HG03565 (cell line): ENCODE results near the gene PRLR.

ENCODE experiments used
- ATAC-seq: cut with Tn5 transposase; IDR thresholded peaks from one replicate; pipeline ENCODE4 v1.9.1; 2021; ENCODE audit warnings: mild to moderate bottlenecking, moderate library complexity; ENCODE audit not compliant: unreplicated experiment

The PRLR gene

GRCh38 chr5:35091704-35092103, 138.6 kb downstream of the PRLR start:
- no peak for ATAC-seq

GRCh38 chr5:35089334-35090314, 140.7 kb downstream of the PRLR start:
- no peak for ATAC-seq

GRCh38 chr5:35087991-35088390, 142.3 kb downstream of the PRLR start:
- no peak for ATAC-seq

- ATAC-seq, result no peak
Measured at GRCh38 chr5:35083150-35083549, 147.1 kb downstream of the PRLR start.

GRCh38 chr5:35082530-35082929, 147.8 kb downstream of the PRLR start:
- ATAC-seq, result no peak

GRCh38 chr5:35081134-35081533, 149.2 kb downstream of the PRLR start:
- ATAC-seq, result no peak

GRCh38 chr5:35073160-35073559, 157.1 kb downstream of the PRLR start:
- ATAC-seq, result no peak

GRCh38 chr5:35069188-35069587, 161.1 kb downstream of the PRLR start:
- no peak for ATAC-seq

GRCh38 chr5:35067985-35068384, 162.3 kb downstream of the PRLR start:
- ATAC-seq, result no peak

GRCh38 chr5:35066260-35066795, 164.0 kb downstream of the PRLR start:
- ATAC-seq, result no peak

GRCh38 chr5:35063414-35063813, 166.9 kb downstream of the PRLR start:
- ATAC-seq, result no peak

GRCh38 chr5:35061211-35061770, 169.0 kb downstream of the PRLR start:
- no peak for ATAC-seq

- no peak for ATAC-seq
Measured at GRCh38 chr5:35060236-35060635, 170.1 kb downstream of the PRLR start.

GRCh38 chr5:35059251-35059650, 171.0 kb downstream of the PRLR start:
- ATAC-seq, result no peak

GRCh38 chr5:35058374-35058788, 171.9 kb downstream of the PRLR start:
- ATAC-seq, result peak; percentile 87

GRCh38 chr5:35056686-35057085, 173.6 kb downstream of the PRLR start:
- ATAC-seq, result no peak

- no peak for ATAC-seq
Measured at GRCh38 chr5:35052838-35053237, 177.4 kb downstream of the PRLR start.

- no peak for ATAC-seq
Measured at GRCh38 chr5:35050541-35051126, 179.7 kb downstream of the PRLR start.

- ATAC-seq, result no peak
Measured at GRCh38 chr5:35048910-35049309, 181.4 kb downstream of the PRLR start.

GRCh38 chr5:35047785-35048404, 182.4 kb downstream of the PRLR start, which contains the start of gene AGXT2:
TSS of gene AGXT2 (minus strand) at chr5:35047949. CDS start at chr5:35047892, 57 bp downstream.
- ATAC-seq, result no peak

- ATAC-seq, result no peak
Measured at GRCh38 chr5:35046774-35047173, 183.5 kb downstream of the PRLR start.
